GM18861 (cell line): ENCODE data around the gene ABAT.
"Not testable (repeated sequence)": the region's sequence is repeated elsewhere in the genome, so short reads cannot be mapped to it uniquely, and the experiment has no call there.

Experiments used
- ATAC-seq: cut with Tn5 transposase; IDR thresholded peaks from one replicate; pipeline ENCODE4 v1.9.1; 2021; ENCODE audit not compliant: unreplicated experiment

Gene ABAT

GRCh38 chr16:8739151-8739550, 64.7 kb downstream of the ABAT start:
- no peak for ATAC-seq

- ATAC-seq = no peak
These were observed 65.7 kb downstream of the ABAT start for GRCh38 chr16:8739989-8740704.

- no peak for ATAC-seq
These were observed 66.4 kb downstream of the ABAT start for GRCh38 chr16:8740775-8741355.

GRCh38 chr16:8741636-8742035, 67.2 kb downstream of the ABAT start:
- no peak for ATAC-seq

- no peak for ATAC-seq
These were observed 67.7 kb downstream of the ABAT start for GRCh38 chr16:8742068-8742467.

GRCh38 chr16:8748944-8749343, 74.5 kb downstream of the ABAT start:
- not testable (repeated sequence) for ATAC-seq

GRCh38 chr16:8751481-8752311, 77.3 kb downstream of the ABAT start:
- ATAC-seq = no peak

GRCh38 chr16:8752706-8753105, 78.3 kb downstream of the ABAT start:
- ATAC-seq = no peak

- no peak for ATAC-seq
These were observed 79.1 kb downstream of the ABAT start for GRCh38 chr16:8753416-8754054.

GRCh38 chr16:8756755-8757154, 82.3 kb downstream of the ABAT start:
- ATAC-seq = no peak

- no peak for ATAC-seq
These were observed 83.6 kb downstream of the ABAT start for GRCh38 chr16:8758022-8758421.

- ATAC-seq = no peak
These were observed 85.6 kb downstream of the ABAT start for GRCh38 chr16:8760021-8760420.

GRCh38 chr16:8761078-8761477, 86.7 kb downstream of the ABAT start:
- ATAC-seq = no peak

GRCh38 chr16:8762254-8762653, 87.8 kb downstream of the ABAT start:
- no peak for ATAC-seq

GRCh38 chr16:8763083-8763482, 88.7 kb downstream of the ABAT start:
- no peak for ATAC-seq

GRCh38 chr16:8763899-8764298, 89.5 kb downstream of the ABAT start:
- ATAC-seq = no peak

GRCh38 chr16:8764525-8765250, 90.3 kb downstream of the ABAT start:
- ATAC-seq = no peak

- no peak for ATAC-seq
These were observed 92.8 kb downstream of the ABAT start for GRCh38 chr16:8767176-8767575.

- no peak for ATAC-seq
These were observed 93.9 kb downstream of the ABAT start for GRCh38 chr16:8768283-8768682.

GRCh38 chr16:8768692-8769091, 94.3 kb downstream of the ABAT start:
- no peak for ATAC-seq

GRCh38 chr16:8773537-8773936, 99.1 kb downstream of the ABAT start:
- no peak for ATAC-seq
